Kidney tubule cell (primary cell): ENCODE measurements around the gene FAM221A.
"Not testable (repeated sequence)": the region's sequence is repeated elsewhere in the genome, so short reads cannot be mapped to it uniquely, and the experiment has no call there.

ENCODE experiments used
- DNase-seq: peaks from one replicate; pipeline ENCODE4 v3.0.0-alpha.2; 2018; ENCODE audit warnings: low spot score

Gene FAM221A, protein sequence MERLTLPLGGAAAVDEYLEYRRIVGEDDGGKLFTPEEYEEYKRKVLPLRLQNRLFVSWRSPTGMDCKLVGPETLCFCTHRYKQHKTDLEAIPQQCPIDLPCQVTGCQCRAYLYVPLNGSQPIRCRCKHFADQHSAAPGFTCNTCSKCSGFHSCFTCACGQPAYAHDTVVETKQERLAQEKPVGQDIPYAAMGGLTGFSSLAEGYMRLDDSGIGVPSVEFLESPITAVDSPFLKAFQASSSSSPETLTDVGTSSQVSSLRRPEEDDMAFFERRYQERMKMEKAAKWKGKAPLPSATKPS

DNA sequence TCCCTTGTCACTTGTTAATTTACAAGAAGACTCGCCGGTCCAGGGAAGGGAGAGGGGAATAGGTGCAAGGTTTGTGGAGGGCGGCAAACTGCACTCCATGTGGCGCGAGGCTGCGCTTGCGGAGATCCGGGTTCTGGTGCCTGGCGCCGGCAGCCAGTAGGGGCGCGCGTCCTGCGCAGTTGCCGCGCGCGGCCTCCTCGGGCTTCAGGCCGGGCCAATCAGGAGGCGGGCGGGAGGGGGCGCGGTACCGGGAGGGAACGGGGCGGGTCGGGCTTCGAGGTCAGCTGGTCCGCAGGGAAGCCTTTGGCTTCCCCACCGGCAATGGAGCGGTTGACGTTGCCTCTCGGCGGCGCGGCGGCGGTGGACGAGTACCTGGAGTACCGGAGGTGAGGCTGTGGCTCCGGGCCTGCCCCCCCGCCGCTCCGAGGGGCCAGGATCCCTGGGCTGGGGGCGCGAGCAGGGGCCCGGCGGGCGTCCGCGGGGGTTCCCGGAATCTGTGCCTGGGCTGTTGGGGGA lies at the start of gene FAM221A:
FAM221A (plus strand) TSS at position 302 of the 516 bp plus-strand sequence; CDS start at position 322, 20 bp downstream.
- DNase-seq, result peak; percentile 88

DNA sequence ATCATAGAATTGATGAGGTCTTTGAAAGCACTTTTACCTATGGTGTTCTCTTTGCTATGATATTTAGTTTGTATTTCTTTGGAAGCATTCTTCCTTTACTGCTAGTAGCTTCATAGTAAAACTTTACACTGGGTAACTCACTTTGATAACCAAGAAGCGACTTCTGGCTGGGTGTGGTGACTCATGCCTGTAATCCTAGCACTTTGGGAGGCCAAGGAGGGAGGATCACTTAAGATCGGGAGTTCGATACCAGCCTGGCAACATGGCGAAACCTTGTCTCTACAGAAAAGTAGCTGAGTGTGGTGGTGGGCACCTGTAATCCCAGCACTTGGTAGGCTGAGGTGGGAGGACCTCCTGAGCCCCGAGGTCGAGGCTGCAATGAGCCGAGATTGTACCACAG lies 46.6 kb upstream of the FAM221A start:
- DNase-seq, result no peak

DNA sequence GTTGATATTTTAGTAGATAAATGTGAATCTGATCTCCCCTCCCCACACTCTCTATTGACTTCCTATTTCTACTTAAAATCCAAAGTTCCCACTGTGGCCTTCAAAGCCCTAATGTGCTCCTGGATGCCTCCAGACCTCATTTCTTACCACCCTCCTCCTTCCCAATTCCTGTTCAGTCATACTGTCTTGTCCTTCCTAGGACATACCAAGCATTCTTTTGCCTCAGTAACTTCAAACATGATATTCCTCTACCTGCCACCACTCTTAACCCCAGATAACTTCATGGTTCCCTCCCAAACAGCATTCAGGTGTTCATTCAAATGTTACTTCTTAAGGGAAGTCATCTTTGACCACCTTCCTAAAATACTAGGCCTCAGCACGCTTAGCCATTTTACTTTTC lies 34.2 kb upstream of the FAM221A start:
- no peak for DNase-seq

DNA sequence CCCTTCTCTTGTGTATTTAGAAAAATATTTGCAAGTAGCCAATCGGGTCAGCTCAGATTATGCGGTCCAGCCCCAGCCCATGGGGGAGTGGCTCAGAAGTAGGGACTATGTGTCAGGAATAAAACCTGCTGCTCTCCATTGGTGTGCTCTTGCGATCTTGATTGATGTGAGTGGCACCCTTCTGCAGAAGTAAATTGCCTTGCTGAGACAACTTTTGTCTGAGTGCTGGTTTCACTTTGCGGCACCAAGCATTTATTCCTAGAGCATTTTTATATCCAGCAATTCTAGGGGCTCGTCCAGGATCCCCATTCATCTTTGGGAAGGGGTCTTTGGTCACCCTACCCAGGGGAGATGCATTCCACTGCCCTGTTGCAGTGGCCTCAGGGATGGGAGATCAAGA lies 26.1 kb upstream of the FAM221A start:
- DNase-seq, result no peak

DNA sequence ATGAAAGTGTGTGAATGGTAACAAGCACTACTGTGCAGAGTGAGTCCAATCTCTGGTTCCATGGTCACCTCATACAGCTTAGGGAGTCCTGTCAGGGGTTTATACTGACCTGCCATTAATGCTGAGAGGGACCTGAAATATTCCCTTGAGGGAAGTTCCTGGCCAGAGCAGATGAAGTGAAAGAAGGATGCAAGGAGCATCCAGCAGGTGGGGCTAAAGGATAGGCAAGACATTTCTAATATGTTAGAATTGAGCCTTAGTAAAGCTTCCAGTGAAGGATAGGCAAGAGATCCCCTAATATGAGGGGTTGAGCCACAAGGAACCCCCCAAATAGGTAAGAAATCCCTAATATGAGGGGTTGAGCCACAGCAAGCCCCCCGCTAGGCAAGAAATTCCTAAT lies 25.5 kb upstream of the FAM221A start:
- DNase-seq, result peak; percentile 25

DNA sequence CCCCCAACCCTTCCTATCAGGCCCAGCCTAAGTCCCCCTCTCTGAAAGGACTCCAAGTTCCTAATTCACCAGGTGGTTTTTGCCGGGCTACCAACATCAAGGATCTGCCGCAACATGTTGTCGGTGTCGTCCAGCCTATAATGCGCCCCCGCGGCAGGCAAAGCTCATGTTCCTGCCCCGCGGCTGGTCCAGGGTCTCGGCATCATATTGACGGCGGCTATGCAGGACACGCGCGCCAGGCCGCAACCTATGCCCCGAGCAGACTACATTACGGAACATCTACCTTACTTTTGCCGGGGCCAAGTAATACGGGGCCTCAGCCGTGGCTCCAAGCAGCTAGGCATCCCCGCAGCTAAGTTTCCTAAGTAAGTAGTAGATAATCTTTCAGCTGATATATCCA lies 24.6 kb upstream of the FAM221A start:
- no peak for DNase-seq

DNA sequence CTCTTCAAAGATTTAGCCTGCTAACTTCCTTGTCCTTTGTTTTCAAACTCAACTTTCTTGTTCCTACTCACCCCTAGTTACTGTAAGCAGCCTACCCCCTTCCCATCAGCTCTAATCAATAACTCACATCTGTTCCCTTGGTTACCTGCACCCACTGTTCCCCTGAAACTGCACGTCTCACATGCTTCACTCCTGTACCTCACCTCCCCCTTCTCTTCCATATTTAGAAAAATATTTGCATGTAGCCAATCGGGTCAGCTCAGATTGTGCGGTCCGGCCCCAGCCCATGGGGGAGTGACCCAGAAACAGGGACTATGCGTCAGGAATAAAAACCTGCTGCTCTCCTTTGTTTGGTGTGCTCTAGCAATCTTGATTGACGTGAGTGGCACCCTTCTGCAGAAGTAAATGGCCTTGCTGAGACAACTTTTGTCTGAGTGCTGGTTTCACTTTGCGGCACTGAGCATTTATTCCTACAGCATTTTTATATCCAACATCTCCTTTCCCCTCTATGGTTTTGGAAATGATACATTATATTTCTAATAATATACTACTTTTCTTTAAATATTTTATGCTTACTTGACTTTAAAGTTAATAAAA lies 21.1 kb upstream of the FAM221A start:
- no peak for DNase-seq

DNA sequence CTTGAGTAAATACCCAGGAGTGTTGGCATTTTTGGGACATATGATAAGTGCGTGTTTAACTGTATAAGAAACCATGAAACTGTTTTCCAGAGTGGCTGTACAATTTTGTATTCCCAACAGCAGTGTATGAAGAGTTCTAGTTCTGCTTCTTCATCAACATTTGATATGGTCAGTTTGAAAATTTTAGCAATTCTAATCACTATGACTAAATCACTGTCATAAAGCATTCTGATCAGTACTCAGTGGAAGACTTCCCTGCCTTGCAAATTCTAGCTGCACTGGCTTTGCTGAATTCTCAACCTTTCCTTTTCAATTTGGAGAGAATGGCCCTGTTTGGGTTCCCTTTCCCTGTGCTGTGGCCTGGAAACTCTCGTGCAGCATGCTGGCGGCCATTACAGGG lies 18.6 kb upstream of the FAM221A start:
- DNase-seq, result no peak

DNA sequence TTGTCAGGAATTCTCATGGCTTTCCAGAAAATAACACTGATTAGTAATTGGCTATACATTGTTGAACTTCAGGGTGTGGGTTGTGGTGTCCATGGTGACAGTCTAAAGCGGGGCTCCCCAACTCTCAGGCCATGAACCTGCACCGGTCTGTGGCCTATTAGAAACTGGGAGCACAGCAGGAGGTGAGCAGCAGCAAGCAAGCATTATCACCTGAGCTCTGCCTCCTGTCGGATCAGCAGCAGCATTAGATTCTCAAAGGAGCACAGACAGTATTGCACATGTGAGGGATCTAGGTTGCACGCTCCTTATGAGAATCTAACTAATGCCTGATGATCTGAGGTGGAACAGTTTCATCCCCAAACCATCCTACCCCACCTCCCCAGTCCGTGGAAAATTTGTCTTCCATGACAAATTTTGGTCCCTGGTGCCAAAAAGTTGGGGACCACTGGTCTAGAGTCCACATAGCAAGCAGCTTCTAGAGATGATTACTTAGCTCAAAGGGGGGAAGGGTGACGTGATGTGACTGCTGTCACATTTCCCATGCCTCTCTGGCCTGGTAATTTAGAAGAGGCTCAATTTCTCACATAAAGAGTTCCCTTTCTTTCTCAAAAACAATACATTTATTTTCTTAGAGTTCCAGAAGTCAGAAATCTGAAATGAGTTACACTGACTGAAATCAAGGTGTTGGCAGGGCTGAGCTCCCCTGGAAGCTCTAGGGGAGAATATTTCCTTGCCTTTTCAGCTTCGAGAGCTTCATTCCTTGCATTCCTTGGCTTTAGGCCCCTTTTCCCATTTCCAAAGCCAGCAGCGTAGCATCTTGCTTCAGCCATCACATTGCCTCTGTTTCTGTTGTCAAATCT lies 17.6 kb upstream of the FAM221A start:
- DNase-seq, result no peak

DNA sequence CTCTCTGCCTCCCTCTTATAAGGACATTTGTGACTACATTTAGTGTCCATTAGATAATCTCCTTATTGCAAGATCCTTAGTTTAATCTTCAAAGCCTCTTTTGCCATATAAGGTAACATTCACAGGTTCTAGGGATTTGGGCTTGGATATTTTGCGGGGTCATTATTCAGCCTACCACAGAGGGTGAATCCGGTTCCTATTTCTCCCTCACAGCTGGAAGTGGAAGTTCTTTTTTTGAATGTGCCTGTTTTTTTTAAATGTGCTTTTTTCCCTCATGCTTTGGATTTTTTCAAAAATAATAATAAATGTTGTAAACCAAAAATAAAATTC lies 17.1 kb upstream of the FAM221A start:
- no peak for DNase-seq

DNA sequence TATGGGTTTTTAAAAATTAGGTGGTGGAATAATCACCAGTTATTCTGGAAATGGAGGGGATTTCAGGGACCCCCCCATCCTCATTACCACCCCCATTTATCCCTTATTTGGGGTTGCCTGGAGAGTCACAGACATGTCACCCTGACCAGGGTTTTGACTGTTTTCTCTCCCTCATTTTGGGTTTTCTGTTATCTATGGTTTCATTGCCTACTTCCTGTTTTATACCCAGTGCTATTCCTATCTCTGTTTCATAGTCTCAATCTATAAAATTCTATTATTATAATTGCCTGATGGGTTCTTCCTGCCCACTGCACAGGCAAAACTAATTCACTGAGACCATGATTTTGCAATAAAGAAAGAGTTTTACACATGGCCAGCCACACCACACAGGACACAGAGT lies 15.9 kb upstream of the FAM221A start:
- DNase-seq, result no peak

DNA sequence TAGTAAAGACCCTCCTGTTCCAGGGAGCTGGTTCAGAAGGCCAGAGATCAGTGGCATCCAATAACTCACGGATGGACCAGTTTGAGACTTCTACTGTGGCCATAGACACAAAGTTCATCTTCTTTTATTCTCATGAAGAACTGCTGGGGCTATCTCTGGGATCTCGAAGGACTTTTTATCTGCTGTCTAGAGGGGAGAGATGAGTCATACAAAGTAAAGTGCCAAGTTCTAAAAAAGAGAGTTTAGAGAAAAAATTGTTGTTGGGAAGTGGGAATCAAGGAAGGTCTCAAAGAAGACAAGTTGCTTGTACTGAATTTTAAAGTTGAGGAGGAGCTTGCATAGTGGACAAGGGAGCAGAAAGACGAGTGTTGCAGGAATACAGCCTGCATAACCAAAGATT lies 8.0 kb upstream of the FAM221A start:
- no peak for DNase-seq

DNA sequence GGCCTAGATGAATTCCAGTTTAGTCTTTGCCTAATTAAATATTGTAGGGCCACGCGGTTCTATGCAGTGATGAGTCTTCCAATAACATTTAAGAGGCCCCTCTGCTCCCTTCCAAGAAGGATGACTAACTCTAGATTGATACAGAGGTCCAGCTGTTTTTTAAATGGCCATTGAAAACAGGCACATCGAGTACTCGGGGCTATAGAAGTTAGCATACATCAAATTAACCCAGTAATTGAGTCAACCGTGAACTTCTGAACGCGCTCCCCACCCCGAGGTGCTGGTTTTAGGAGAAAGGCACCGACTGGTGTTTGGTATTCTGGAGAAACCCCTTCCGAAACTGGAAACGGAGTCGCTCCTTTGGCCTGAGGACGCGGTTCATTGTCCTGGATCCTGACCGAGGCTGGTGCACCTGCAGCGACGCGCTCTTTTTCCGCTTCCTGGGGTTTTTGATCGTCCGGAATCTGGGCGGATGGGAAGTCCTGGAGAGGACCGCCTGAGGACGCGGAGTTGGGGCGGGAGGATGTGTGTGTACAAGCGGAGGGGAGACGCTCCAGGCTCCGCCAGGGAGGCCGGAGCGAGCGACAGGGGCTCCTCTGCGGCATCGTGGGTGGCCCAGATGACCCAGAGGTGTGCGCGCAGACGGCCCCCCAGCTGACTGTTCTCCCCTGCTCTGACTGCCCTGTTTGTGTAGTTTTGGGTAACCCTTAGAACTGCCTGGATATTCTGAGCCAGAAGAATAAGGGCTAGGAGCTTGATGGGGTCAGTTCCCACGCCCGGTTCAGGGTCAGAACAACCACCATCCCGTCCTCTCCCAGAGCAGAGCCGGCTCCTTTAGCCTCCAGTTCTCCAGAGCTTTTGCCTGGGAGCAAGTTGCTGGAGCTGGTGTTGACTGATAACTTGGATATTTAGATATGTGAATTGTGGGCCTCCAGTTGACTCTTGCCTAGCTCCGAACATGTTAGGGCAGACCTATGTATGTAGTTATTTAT lies 711 bp downstream of the FAM221A start:
- DNase-seq, result peak; percentile 89

DNA sequence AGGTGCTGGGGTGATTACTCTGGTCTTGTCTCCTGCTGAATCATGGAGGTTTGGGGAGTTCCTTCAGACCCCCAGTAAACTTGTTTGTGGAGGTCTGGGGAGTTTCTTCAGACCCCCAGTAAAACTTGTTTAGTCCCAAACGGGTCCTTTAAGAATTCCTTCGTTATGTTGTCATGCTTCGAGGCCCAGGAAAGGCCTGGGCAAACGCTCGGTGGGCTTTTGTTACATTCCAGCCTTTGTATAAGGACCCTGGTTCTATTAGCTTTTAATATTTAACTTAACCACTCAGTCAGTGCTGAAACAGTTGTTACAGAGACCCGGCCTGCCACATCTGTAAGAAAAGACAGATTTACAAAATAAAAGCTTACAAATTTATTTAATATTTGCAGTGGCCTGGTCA lies 4.0 kb downstream of the FAM221A start:
- DNase-seq, result not testable (repeated sequence)

DNA sequence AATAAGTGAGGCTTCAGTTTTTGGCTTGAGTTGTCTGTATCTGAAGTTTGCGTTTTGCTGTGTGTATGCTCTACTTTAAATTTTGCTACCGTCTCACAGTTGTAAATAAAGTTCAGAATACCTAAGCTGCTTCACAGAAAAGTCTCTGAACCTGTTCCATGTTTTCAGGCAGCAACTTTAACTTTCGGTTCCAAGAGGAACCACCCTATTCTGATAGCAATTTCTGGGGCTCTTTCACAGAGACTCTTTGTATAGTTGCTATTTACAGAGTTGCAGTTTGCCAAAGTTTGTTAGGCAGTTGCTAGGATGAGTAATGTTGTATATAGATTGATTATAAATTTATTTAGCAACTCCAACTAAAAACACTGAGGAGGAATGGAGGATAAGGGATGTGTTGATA lies 5.7 kb downstream of the FAM221A start:
- DNase-seq, result no peak

DNA sequence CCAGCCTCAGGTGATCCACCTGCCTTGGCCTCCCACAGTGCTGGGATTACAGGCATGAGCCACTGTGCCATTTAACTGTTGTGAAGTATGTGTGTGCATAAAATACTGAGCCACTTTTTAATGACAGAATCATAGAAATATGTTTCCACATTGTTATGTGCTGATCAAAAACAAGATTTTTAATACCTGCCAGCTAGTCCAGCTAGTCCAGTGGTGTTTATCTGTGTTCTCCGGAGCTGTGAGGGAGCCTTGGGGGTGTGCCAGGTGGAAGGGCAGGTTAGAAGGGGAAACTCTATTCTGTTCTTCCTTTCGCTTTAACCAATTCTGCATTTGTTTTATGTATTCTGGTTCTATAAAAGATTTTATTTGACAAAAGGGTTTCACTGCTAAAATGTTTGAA lies 7.0 kb downstream of the FAM221A start:
- no peak for DNase-seq

DNA sequence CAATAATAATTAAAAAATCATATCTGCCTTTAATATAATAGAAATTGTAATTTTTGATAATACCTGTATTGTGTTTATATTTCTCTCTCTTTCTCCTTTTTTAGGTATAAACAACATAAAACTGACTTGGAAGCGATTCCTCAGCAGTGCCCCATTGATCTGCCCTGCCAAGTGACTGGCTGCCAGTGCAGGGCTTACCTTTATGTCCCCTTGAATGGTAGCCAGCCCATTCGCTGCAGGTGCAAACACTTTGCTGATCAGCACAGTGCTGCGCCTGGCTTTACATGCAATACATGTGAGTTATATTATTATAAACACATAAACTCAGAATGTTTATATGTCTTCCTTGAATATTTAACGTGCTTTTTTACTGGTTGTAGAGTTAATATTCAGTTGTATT lies 9.2 kb downstream of the FAM221A start:
- no peak for DNase-seq

DNA sequence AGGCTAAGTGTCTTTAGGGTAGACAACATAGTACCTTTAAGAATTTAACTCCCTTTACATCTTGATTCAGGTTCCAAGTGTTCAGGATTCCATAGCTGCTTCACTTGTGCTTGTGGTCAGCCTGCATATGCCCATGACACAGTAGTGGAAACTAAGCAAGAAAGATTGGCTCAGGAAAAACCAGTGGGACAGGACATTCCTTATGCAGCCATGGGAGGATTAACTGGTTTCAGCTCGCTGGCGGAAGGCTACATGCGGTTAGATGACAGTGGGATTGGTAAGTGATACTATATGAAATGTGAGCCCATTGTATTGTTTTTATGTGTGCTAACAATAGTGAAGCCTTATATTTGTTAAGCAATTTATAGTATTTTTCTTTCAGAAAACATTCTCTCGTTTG lies 11.3 kb downstream of the FAM221A start:
- no peak for DNase-seq

DNA sequence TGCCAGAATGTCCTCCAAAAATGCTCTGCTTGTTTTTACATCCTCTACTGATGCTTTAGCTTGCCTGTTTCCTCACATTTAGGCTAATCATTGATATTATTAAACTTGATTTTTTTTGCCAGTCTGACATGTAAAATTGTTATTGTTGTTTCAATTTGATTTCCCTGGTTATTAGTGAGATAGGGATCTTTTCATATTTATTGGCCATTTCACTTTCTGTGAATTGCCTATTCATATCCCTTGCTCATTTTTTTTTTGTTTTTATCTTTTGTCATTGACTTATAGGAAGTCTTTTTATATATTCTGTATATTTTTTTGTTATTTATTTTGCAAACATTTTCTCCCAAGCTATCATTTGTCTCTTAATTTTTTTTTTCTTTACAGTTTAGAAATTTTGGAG lies 13.2 kb downstream of the FAM221A start:
- no peak for DNase-seq

DNA sequence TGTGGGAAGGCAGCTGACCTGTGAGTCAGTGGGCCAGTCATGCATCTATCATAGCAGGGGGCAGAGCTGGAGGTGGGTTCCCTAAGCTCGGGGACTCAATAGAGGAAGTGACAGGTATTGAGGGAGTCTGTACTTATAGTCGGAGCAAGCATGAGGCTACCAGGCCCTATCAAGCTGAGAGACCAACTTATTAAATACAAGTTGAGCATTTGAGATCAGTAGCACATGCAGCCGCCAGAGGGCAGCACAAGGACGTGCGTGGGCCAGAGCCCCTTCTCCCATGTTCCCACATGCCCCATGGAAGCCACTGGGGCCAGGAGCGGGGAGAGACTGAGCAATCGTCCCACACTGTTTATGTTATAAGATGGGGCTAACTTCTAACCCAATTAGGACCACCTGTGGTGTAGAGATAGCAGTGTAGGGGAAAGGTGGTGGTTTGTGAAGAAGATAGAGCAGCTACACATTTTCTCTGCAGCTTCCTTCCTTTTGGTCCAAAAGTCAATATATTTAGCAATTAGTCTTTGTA lies 17.0 kb downstream of the FAM221A start:
- peak; percentile 72 for DNase-seq

DNA sequence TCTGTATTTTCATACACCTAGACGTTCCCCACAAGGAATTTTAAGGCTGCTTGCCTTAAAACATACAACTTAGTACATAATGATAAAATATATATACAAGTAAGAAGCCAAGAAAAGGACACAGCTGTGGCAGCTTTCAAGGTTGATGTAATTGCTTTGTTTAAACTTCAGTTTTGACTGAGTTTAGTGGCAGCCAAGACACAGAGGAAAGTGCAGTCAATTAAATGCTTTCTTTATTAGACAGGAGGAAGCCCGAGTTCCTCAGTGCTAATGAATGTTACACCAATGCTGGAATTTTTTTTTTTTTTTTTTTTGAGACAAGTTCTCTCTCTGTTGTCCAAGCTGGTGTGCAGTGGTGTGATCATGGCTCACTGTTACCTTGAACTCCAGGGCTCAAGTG lies 18.8 kb downstream of the FAM221A start:
- DNase-seq, result no peak

DNA sequence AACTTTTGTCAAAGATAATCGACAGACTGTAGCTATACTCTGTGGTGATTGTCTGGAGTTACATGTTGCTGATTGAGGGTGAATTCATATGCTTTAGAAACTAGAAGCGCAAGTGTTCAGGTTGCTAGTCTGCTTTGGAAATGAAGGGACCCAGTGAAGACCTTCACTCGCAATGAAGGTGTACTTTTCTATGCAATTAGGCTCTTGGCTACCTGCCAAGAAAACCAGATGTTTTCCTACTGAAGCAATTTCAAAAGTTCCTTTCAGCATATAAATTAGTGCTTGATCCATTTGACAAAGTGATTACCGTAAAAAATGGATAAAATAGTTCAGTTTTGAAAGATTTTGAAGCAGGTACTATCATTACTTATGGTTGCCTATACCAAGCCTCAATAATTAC lies 20.0 kb downstream of the FAM221A start:
- no peak for DNase-seq
